Stimulated activated naive CD4-positive, alpha-beta T cell treated with Interleukin-2 at 50 U/mL for 16 hours (primary cell): Measurements from ENCODE around the gene NAA50.

Experiments used
- DNase-seq: peaks from one replicate; lab custom pipeline; 2025; lab: John Stamatoyannopoulos, UW

The NAA50 gene

DNA sequence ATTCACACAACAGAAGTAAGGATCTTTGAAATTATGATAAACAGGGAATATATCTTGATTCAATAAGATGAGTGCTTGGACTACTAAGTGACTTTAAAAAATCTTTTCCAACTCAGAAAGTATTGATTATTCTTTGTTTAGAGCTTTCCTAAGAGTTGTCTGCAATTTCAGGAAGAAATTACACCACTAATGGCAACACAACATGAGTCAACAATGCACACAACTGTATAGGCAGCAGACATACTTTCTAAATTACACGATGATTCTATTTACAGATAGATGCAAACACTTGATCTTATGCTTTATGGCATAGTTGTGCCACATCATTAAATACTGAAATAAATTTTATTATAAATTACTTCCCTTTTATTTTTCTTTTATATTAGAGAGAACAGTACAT is 4.4 kb downstream of the NAA50 start:
- no peak for DNase-seq

- DNase-seq, result no peak
Measured at GRCh38 chr3:113741086-113741485, 5.0 kb downstream of the NAA50 start.

DNA sequence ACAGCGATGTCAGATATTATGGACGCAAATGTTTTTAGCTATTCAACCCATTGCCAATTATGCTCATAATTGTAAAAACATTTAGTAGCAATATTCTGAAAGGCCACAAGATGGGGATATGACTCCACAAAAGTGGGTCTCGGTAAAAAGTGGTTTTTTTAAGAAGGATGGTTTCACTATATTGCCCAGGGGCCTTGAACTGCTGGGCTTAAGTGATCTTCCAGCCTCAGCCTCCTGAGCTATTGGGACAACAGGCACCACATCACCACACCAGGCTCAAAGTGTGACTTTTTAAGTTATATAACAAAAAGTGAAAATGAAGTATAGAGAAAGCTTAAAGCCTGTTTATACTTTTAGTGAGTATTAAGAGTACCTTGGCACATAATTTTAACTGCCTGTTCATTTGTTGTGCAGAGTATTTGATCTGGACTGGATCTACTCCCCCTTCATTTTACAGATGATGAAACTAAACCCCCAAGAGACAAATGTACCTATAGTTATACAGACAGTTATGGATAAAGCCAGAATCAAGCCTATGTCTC is 9.4 kb downstream of the NAA50 start:
- no peak for DNase-seq

- DNase-seq, result no peak
Measured at GRCh38 chr3:113731694-113732093, 14.4 kb downstream of the NAA50 start.

DNA sequence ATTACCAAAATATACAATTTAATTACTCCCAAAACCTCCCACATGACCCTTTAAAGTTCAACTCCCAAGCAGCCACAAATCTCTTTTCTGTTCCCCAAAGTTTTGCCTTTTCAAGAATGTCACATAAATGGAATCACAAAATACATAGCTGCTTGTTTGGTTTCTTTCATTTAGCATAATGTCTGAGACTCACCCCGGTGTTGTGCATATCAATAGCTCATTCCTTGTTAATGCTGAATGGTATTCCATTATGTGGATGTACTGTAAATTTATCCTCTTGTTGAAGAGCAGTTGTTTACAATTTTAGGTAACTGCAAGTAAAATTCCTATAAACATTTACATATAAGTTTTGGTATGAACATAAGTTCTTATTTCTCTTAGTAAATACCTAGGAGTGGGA is 15.5 kb downstream of the NAA50 start:
- DNase-seq, result no peak

DNA sequence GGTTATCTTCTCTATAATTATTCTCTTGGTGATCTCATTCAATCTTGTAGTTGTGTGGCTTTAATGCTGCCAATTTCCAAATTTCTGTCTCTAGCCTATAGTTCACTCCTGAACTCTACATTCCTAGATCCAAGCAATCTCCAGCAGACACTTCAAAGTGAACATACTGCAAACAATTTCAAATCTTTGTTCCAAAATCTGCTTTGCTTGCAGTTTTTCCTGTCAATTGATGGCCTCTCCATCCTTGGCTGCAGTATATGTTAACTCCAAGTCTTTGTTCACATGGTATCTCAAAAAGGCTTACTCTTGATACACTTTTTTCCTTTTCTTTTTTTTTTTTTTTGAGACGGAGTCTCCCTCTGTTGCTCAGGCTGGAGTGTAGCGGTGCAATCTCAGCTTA is 17.4 kb downstream of the NAA50 start:
- no peak for DNase-seq

- DNase-seq, result no peak
Measured at GRCh38 chr3:113721636-113722035, 24.4 kb downstream of the NAA50 start.

GRCh38 chr3:113719758-113720157 is 26.3 kb downstream of the NAA50 start:
- DNase-seq, result no peak

GRCh38 chr3:113719294-113719693 is 26.8 kb downstream of the NAA50 start:
- DNase-seq, result no peak

- no peak for DNase-seq
Measured at GRCh38 chr3:113717818-113718217, 28.2 kb downstream of the NAA50 start.

GRCh38 chr3:113717308-113717707 is 28.7 kb downstream of the NAA50 start:
- no peak for DNase-seq

- no peak for DNase-seq
Measured at GRCh38 chr3:113714702-113715101, 31.3 kb downstream of the NAA50 start.

DNA sequence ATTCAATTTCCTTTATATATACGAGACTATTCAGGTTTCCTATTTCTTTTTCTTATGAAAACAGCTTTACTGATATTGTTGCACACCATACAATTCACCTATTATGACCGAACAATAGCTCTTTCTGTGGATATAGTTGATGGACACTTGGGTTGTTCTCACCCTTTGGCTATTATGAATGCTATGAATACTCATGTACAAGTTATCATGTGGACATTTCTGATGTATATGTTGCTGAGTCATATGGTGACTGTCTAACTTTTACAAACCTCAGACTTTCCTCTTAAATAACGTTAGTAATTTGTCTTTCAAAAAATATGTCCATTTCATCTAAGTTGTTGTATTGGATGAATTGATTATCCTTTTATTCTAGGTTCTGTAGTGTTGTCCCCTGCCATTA is 33.9 kb downstream of the NAA50 start:
- DNase-seq, result no peak

GRCh38 chr3:113707835-113708234 is 38.2 kb downstream of the NAA50 start:
- DNase-seq, result no peak

DNA sequence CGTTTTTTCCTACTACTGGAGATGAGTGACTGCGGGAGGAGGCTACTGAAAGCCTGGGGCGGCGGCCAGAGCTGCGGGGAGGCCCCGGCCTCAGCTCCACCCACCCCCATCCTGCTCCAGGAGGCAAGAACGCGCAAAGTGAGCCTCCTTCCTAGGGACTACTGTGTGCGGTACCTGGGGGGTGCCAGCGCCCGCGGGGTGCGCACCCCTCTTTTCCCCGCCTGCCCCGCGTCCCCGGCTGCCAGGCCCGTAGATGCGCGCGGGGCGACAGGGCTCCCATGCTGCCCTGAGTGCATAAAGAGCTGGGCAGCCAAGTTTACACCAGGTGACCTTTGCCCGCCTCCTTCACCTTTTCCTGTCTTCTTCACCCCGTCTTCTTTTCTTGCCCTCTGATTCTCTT is 47.1 kb downstream of the NAA50 start:
- no peak for DNase-seq

DNA sequence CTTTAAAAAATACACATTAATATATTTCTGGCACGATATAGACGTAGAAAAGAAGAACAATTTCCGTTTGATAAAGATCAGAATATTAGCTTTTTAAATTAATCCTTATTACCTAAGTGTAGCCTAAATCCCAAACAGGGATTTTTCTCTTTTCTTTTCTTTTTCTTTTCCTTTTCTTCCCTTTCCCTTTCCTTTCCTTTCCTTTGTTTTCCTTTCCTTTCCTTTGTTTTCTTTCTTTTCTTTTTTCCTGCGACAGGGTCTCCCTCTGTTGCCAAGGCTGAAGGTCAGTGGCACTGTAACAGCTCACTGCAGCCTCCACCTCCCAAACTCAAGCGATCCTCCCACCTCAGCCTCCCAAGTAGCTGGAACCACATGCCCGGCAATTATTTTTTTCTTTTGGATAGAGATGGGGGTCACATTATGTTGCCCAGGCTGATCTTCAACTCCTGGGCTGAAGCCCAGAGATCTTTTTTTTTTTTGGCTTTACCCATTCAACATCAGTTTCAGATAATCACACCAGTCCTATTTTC is 47.8 kb downstream of the NAA50 start:
- no peak for DNase-seq

DNA sequence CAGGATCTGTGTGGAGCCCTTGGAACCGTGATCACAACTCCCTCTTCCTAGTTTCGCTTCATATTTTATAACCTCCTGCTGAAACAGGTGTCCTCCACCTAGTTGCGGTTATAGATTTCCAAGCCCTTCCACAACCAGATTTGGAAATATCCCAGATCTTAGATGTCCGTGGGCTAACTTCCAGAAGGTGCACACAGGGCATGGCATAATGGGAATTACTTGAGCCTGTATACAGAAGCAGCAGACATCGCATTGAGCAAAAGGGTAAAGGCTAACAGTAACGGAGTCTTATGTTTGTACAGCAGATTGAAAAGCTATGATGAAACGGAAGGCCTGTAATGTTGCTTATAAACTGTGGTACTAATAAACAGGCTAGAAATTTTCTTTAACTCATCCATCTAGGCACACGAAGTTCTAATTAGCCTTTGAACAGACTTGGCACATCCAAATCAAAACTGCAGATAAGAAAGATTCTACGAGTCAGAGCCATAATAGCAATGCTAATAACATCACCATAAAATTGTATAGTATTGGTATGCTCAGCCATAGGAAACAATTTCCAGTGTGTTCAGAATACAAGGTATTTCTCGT is 48.5 kb downstream of the NAA50 start:
- no peak for DNase-seq

GRCh38 chr3:113696658-113697499 is 49.2 kb downstream of the NAA50 start:
- peak; percentile 99 for DNase-seq

DNA sequence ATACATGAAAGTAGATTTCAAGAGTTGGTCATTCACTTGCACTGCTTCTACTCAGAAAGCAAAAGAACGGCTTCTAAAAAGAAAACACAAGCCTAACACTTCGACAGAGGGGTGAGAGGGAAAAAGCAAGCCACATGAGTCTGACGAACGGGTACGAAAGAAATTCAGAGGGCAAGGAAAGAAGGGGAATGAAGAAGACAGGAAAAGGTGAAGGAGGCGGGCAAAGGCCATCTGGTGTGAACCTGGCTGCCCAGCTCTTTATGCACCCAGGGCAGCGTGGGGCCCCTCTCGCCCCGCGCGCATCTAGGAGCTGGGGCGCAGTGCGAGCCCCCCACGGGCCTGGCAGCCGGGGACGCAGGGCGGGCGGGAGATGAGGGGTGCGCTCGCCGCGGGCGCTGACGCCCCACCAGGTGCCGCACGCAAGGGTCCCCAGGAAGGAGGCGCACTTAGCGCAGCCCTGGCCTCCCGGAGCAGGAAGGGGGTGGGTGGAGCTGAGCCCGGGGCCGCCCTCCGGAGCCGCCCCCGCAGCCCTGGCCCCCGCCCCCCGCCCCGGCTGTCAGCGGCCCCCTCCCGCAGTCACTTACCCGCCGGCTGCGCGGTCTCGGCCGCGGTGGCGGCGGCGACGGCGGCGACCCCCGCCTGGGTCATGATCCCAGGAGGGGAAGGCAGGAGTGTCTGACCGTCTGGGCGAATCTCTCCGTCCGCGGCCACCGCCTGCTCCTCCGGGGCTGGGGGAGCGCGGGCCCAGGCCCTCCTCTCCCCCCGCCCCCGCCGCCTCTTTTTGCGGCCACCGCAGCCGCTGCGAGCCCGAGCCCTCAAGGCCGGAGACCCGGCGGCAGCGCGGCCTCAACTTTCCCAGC is 50.0 kb downstream of the NAA50 start, which contains the start of gene USF3:
Gene USF3, minus strand, starts transcription at position 857 of the 860 bp plus-strand sequence. CDS start 21,764 bp downstream, outside the sequence.
- peak; percentile 80 for DNase-seq

DNA sequence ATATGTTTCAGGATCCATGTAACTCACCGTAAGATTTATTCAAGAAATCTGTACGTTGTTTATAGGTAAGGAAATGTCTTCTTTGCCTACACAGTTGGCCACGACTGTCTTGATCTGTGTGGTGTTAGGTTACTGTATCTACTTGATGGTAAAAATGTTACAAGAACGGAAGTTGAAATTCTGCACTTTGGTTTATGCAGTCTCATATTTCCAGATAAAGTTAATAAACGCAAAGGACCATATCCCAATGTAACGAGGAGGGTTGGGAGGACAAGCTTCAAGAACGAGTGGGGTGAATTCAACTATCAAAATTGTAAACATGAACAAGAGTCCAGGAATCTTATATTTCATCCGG is 50.6 kb downstream of the NAA50 start:
- DNase-seq, result no peak

- DNase-seq, result no peak
Measured at GRCh38 chr3:113690482-113690881, 55.6 kb downstream of the NAA50 start.
